Suppressor macrophage treated with lipopolysaccharide for 4 hours (primary cell): ENCODE results near the gene SCAF1.

Experiments
- DNase-seq: peaks from one replicate; pipeline ENCODE4 v3.0.0-alpha.2; 2020

Gene SCAF1, protein sequence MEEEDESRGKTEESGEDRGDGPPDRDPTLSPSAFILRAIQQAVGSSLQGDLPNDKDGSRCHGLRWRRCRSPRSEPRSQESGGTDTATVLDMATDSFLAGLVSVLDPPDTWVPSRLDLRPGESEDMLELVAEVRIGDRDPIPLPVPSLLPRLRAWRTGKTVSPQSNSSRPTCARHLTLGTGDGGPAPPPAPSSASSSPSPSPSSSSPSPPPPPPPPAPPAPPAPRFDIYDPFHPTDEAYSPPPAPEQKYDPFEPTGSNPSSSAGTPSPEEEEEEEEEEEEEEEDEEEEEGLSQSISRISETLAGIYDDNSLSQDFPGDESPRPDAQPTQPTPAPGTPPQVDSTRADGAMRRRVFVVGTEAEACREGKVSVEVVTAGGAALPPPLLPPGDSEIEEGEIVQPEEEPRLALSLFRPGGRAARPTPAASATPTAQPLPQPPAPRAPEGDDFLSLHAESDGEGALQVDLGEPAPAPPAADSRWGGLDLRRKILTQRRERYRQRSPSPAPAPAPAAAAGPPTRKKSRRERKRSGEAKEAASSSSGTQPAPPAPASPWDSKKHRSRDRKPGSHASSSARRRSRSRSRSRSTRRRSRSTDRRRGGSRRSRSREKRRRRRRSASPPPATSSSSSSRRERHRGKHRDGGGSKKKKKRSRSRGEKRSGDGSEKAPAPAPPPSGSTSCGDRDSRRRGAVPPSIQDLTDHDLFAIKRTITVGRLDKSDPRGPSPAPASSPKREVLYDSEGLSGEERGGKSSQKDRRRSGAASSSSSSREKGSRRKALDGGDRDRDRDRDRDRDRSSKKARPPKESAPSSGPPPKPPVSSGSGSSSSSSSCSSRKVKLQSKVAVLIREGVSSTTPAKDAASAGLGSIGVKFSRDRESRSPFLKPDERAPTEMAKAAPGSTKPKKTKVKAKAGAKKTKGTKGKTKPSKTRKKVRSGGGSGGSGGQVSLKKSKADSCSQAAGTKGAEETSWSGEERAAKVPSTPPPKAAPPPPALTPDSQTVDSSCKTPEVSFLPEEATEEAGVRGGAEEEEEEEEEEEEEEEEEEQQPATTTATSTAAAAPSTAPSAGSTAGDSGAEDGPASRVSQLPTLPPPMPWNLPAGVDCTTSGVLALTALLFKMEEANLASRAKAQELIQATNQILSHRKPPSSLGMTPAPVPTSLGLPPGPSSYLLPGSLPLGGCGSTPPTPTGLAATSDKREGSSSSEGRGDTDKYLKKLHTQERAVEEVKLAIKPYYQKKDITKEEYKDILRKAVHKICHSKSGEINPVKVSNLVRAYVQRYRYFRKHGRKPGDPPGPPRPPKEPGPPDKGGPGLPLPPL

DNA sequence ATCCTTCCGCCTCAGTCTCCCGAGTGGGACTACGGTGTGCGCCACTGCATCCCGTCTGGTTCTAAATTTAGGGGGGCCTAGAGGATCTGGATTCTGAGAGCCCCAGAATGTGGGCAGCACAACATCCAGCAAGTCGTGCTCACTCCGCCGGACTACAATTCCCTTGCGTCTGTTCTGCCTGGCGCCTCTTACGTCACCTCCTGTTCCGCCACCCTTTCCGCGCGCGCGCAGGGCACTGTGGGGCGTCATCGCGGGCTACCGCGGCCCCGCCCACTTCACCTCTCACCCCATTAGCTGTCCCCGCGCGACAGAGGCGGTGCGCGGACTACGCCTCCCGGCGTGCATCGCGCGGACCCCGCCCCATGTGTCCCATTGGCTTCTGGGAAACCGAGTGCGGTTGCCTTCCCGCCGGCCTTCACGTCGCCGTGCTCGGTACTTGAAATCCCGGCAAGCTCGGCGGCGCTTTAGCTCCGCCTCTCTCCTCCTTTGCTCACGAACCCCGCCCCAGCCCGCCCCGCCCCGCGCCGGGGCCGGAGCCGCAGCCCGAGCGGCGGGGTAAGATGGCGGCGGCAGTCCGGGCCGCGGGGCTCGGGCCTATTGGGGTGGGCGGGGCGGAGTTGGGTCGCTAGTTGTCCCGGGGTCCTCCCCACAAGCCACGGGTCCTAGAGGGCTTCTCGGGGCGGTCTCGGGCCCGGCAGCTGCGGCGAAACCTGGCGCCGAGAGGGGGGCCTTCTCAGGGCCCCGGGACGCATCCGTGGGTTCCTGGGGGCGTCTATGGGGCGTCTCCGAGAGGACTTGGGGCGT, at the start of gene SCAF1:
SCAF1 (plus strand) TSS at position 522 of the 804 bp plus-strand sequence. CDS start 2,818 bp downstream, outside the sequence.
- DNase-seq = peak; percentile 100

DNA sequence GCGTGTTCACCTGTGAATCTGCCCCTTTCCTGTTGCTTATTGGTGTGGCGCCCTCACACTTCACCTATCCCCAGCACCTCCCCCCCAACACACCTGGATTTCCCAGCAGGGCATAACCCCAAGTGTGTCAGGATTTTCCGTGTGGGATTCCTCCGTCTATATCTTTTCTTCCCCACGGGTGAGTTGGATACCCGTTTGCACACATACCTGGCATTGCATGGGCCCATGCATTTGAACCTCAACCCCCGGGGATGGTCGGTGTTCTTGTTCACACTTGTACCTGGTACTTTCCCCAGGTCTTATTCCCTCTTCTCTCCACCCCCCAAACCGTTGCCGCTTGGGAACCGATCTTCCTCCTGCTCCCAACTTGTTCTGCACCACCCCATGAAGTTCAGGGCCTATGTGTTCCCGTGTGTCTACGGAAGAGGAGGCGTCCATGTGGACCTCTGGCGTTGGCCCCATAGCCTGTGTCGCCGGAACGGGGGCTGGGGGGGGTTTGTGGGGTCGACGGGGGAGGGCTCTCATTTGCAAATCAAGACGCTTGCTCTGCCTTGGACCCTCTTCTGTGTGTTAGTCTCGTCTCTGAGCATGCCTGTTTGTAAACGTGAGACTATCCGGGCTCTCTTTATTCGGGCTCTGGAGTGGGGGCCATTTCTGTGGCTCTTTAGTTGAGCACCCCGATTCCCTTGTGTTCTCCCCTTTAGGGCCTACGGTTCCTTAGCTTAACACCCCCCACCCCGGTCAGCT, 49.4 kb upstream of the SCAF1 start:
- no peak for DNase-seq

DNA sequence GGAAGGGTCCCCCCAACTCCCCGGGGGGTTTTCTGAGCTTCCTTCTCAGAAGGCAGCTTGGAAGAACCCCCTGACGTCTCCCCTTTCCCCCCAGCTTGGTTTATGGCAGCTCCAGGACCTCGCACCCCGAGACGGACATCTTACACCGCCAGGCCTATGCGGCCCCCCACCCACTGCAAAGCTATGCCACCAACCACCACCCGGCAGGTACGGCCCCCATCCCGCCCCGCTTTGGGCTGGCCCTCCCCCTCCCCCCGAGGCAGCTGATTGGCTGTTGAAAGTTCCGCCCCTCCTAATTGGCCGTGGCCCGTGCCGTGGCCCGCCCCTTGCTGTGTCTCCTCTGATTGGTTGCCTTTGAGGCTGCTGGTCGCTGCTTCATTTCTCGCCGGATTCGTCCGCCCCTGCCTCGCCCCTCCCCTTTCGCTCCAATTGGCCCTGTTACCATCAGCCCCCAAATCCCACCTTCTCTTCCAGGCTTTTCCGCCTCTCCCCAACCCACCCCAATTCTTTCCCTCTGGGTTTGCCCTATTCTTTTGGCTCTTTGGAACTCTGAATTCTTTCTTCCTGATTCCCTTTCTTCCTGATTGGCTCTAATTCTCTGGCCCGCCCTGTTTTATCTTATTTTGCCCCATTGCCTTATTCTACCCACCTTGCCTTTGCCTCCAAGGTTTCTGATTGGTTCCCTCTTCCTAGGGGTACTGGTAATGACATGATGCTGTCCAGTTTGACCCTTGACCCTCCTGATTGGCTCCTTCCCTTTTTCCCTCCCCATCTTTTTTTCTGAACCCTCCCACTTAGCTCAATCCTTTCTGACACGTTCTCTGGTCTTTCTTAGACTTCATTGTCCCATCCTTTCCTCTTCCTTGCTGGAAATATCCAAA, 48.5 kb upstream of the SCAF1 start:
- peak; percentile 91 for DNase-seq

DNA sequence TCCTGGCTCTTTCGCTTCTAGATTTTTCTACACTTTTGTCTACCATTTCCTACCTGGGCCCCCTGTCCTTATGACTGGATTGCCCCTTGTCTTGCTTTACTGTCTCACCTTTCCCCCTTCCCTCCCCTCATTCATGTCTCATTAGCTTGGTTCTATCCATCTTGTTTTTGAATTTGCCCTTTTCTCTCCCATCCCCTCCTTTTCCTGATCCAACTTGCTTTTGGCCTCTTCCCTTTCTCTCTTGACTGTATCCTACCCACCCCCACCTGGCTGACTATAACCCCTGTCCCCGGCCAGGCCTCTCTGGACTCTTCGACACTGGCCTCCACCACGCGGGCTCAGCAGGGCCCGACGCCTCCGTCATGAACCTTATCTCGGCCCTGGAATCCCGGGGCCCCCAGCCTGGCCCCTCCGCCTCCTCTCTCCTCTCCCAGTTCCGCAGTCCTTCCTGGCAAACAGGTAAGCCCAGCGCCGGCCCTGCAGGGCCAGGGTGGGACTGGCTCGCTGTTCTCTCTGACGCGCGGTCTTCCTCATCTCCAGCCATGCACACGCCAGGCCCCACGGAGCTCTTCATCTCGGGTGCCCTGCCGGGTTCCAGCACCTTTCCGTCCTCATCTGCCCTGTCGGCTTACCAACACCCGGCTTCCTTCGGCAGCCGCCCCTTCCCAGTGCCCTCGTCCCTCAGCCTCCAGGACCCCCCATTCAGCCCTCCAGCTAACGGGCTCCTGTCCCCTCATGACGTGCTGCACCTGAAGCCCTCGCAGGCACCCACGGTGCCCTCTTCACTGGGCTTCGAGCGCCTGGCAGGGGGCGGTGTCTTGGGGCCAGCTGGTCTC, 47.6 kb upstream of the SCAF1 start:
- DNase-seq = no peak

GRCh38 chr19:49594993-49595818, 46.8 kb upstream of the SCAF1 start:
- no peak for DNase-seq

GRCh38 chr19:49595819-49596404, 46.1 kb upstream of the SCAF1 start:
- DNase-seq = no peak

- DNase-seq = no peak
These were observed 45.6 kb upstream of the SCAF1 start for GRCh38 chr19:49596407-49596806.

DNA sequence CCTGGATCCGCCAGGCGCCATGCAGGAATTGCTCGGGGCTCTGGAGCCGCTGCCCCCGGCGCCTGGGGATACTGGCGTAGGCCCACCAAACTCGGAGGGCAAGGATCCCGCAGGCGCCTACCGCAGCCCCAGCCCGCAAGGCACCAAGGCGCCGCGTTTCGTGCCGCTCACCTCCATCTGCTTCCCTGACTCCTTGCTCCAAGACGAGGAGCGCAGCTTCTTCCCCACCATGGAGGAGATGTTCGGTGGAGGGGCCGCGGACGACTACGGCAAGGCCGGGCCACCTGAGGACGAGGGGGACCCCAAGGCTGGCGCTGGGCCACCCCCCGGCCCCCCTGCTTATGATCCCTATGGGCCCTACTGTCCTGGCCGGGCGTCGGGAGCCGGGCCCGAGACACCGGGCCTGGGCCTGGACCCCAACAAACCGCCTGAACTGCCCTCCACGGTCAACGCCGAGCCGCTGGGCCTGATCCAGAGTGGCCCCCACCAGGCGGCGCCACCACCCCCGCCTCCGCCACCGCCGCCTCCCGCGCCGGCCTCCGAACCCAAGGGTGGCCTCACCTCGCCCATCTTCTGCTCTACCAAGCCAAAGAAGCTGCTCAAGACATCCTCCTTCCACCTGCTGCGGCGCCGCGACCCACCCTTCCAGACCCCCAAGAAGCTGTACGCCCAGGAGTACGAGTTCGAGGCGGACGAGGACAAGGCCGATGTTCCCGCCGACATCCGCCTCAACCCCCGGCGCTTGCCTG, 44.9 kb upstream of the SCAF1 start:
- no peak for DNase-seq

DNA sequence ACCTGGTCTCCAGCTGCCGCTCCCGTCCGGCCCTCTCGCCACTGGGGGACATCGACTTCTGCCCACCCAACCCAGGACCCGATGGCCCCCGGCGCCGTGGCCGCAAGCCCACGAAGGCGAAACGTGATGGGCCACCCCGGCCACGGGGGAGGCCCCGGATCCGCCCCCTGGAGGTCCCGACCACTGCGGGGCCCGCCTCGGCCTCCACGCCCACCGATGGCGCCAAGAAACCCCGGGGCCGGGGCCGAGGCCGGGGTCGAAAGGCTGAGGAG, 44.4 kb upstream of the SCAF1 start:
- no peak for DNase-seq

DNA sequence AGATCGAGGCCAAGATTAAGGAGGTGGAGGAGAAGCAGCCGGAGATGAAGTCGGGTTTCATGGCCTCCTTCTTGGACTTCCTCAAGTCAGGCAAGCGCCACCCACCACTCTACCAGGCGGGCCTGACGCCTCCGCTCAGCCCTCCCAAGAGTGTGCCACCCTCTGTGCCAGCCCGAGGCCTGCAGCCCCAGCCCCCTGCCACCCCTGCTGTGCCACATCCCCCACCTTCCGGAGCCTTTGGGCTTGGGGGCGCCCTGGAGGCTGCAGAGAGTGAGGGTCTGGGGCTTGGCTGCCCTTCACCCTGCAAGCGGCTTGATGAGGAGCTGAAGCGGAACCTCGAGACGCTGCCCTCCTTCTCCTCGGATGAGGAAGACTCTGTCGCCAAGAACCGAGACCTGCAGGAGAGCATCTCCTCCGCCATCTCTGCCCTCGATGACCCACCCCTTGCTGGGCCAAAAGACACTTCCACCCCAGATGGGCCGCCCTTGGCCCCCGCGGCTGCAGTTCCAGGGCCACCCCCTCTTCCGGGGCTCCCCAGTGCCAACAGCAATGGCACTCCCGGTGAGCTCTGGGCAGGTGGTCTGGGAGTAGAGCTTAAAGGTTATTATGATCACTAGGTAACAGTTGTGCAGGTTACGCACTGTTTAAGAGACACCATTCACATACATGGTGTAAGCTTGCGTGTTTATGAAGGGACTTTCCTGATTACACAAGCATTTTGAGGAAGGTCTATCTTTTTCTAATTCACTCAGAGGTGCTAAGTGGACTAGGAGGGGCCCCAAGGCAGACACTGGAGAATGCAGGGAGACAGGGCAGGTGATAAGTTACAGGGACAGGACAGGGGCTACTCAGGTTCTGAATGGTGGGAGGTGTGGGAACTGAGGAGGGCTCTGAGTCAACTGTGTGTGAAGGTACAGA, 42.4 kb upstream of the SCAF1 start:
- DNase-seq = peak; percentile 17

DNA sequence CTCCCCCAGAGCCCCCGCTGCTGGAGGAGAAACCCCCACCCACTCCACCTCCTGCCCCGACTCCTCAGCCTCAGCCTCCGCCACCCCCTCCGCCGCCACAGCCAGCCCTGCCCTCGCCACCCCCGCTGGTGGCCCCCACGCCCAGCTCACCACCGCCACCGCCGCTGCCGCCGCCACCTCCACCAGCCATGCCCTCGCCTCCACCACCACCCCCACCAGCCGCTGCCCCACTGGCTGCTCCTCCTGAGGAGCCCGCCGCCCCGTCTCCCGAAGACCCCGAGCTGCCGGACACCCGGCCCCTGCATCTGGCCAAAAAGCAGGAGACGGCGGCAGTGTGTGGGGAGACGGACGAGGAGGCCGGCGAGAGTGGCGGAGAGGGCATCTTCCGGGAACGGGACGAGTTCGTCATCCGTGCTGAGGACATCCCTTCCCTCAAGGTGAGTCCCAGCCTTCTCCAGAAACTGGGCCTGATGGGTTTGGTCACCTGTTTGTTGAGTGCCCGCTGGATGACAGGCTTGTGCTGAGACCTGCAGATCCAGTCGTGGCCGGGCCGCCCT, 40.4 kb upstream of the SCAF1 start:
- no peak for DNase-seq

- DNase-seq = no peak
These were observed 39.2 kb upstream of the SCAF1 start for GRCh38 chr19:49602806-49603205.

GRCh38 chr19:49605605-49606004, 36.4 kb upstream of the SCAF1 start:
- DNase-seq = no peak

GRCh38 chr19:49609499-49610092, 32.4 kb upstream of the SCAF1 start:
- DNase-seq = no peak

DNA sequence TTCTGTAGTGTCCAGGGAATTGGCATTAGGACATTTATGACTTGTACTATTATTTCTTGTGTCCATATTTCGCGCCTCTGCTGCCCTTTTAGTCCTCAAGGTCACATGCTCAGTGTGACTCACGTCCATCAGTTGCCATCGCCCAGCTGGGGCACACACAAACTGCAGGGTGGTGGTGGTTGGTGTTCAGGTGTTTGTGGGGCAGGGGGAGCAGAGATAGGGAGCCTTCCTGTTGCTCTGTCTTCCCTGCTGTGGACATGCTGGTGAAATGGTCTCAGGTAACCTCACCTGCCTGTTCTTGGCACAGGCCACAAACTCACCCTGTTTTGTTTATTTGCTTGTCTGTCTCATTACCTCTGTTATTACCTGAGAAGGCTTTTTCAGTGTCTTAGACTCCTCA, 28.6 kb upstream of the SCAF1 start:
- peak; percentile 45 for DNase-seq
